DMS153 (cell line): Measurements from ENCODE around the gene SNAPIN.

ENCODE experiments used
- DNase-seq: peaks from one replicate; lab custom pipeline; 2025; lab: John Stamatoyannopoulos, UW

Gene SNAPIN

GRCh38 chr1:153678519-153679336, 20.2 kb downstream of the SNAPIN start, which contains the start of gene NPR1:
TSS of gene NPR1 (plus strand) at chr1:153678688. CDS start at chr1:153679109, 421 bp downstream.
- no peak for DNase-seq

GRCh38 chr1:153679337-153680119, 21.0 kb downstream of the SNAPIN start:
- DNase-seq, result no peak

GRCh38 chr1:153680120-153680403, 21.6 kb downstream of the SNAPIN start:
- DNase-seq, result no peak

- no peak for DNase-seq
Observed at GRCh38 chr1:153682730-153683129, 24.2 kb downstream of the SNAPIN start.

- no peak for DNase-seq
Observed at GRCh38 chr1:153683854-153684253, 25.4 kb downstream of the SNAPIN start.

- no peak for DNase-seq
Observed at GRCh38 chr1:153684892-153685291, 26.4 kb downstream of the SNAPIN start.

- DNase-seq, result no peak
Observed at GRCh38 chr1:153685544-153686340, 27.2 kb downstream of the SNAPIN start.

- DNase-seq, result no peak
Observed at GRCh38 chr1:153687346-153688125, 29.0 kb downstream of the SNAPIN start.

GRCh38 chr1:153688276-153688675, 29.8 kb downstream of the SNAPIN start:
- no peak for DNase-seq

- no peak for DNase-seq
Observed at GRCh38 chr1:153688736-153689328, 30.3 kb downstream of the SNAPIN start.

GRCh38 chr1:153693466-153693865, 35.0 kb downstream of the SNAPIN start:
- DNase-seq, result no peak

GRCh38 chr1:153696741-153697140, 38.2 kb downstream of the SNAPIN start:
- DNase-seq, result no peak

GRCh38 chr1:153697191-153698019, 38.9 kb downstream of the SNAPIN start:
- DNase-seq, result no peak

GRCh38 chr1:153698020-153698922, 39.8 kb downstream of the SNAPIN start:
- DNase-seq, result no peak

GRCh38 chr1:153698923-153699714, 40.6 kb downstream of the SNAPIN start:
- no peak for DNase-seq

GRCh38 chr1:153699768-153700167, 41.3 kb downstream of the SNAPIN start:
- DNase-seq, result no peak

- no peak for DNase-seq
Observed at GRCh38 chr1:153705484-153705883, 47.0 kb downstream of the SNAPIN start.

GRCh38 chr1:153711026-153711425, 52.5 kb downstream of the SNAPIN start:
- DNase-seq, result no peak
